AG10803 (cell line): ENCODE results near the gene AKAP7.

Experiments used
- DNase-seq: peaks from one replicate; pipeline ENCODE4 v3.0.0; 2010; ENCODE audit warnings: low read depth
- H3K4me3 ChIP-seq: 2 replicates; pipeline ENCODE4 v1.5.1; 2011; ENCODE audit warnings: mild to moderate bottlenecking, low read length, control low read depth
- TF ChIP-seq, protein P1 (sequence below): conservative IDR thresholded peaks from 2 replicates; pipeline ENCODE4 v1.5.1; 2011; ENCODE audit warnings: mild to moderate bottlenecking, low read length, control low read depth, inconsistent platforms

The AKAP7 gene

DNA sequence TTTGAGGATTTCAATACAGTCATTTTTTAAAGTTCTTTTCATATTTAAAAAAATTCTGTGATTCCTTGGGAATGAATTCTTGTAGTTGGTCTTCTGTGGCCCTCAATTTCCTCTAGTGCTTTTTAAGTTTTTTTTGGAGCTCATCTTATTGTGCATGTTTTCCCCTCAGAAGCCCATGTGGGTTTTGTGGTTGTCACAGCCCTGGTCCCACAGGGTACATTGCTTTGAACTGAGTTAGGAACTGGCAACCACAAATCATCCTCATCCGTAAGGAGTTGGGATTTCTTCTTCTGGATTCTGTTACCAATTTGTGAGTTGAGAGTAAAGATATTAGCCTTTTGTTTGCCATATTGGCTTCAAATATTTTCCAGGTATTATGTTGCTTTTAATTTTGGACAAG is 89.9 kb downstream of the AKAP7 start:
- TF ChIP-seq, protein P1, sequence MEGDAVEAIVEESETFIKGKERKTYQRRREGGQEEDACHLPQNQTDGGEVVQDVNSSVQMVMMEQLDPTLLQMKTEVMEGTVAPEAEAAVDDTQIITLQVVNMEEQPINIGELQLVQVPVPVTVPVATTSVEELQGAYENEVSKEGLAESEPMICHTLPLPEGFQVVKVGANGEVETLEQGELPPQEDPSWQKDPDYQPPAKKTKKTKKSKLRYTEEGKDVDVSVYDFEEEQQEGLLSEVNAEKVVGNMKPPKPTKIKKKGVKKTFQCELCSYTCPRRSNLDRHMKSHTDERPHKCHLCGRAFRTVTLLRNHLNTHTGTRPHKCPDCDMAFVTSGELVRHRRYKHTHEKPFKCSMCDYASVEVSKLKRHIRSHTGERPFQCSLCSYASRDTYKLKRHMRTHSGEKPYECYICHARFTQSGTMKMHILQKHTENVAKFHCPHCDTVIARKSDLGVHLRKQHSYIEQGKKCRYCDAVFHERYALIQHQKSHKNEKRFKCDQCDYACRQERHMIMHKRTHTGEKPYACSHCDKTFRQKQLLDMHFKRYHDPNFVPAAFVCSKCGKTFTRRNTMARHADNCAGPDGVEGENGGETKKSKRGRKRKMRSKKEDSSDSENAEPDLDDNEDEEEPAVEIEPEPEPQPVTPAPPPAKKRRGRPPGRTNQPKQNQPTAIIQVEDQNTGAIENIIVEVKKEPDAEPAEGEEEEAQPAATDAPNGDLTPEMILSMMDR, result no peak
- no peak for DNase-seq
- H3K4me3 ChIP-seq, result no peak overlapping the region

DNA sequence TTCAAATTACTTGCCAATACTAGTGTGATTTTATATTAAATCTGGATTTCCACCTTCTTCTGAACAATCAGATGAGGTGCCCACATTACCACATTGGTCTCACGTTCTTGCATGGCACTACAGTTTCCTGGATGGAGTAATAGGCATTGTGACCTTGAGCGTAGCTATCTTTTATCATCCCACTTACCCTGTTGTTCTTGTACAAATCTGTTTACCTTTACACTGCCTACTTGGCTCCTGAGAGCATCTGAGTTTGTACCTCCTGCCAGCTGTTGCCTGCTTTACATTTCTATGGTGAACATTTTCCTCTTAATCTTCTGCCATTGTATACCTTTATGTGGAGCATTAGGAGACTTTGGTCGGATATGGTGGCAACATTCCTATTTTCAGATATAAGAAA is 90.7 kb downstream of the AKAP7 start:
- no peak for DNase-seq
- TF ChIP-seq, protein P1, result no peak
- H3K4me3 ChIP-seq, result no peak overlapping the region

DNA sequence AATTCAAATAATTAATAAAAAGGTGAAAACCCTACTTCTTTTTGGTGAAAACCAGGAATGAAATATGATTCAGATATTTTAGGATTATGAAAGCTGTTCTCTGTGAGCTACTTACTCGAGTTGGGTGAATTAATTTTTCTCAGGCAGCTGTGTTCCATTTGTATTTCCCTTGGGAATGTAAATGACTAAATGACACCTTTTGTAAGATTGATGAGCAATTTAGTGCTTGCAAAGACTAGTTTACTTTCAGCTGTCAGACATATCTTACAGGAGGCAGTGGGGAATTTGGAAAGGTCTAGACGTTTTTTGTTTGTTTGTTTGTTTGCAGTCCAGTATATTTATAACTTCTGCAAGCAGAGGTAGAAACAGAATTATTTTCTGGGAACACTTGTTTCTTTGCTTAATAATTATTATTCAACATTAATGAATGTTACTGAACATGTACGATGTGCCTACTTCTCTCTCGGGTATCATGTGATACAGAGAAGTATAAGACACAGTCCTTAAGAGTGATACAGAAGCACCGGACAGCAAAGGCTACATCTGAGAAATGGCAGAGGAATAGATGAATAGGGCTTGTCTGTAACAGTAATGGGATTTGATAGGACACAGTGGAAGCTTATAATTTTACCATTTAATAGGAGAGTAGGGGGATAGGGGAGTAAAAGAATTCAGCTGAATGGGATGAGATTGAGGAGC is 91.3 kb downstream of the AKAP7 start:
- DNase-seq, result no peak
- H3K4me3 ChIP-seq, result no peak overlapping the region
- TF ChIP-seq, protein P1, result no peak

DNA sequence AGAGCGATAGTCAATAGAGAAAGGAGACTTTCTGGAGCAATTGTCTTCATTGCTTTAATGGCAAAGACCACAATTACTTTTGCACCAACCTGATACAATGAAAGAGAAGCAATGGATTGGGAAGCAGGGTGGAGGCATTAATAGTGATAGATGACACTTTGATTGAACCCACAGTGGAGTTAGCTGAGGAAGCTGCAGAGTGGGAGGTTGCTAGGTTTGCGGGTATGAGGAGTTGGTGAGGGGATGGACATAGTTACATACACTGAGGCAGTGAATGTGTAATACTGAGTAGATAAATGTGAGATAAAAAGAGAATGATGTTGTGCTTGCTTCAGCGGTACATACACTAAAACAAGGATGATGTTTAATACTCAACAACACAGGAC is 91.9 kb downstream of the AKAP7 start:
- TF ChIP-seq, protein P1, result no peak
- DNase-seq, result no peak
- H3K4me3 ChIP-seq, result no peak overlapping the region

DNA sequence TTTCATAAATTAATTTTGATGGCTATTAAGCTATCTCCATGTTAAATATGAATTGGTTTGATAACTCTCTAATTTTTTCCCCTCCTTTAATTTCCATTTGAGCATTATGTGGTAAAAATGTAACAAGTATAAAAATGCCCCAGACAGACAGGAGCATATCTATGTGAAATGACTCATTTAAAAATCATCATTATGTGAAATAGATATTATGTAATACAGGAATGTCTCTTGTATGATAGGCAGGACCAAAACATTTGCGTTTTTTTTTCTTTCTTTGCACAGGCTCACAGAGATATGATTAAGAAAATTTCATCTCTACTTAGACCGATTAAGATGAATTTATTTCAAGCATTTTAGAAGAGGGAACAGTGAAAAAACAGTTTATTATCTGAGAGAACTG is 95.8 kb downstream of the AKAP7 start:
- TF ChIP-seq, protein P1, result no peak
- no peak for DNase-seq
- no peak overlapping the region for H3K4me3 ChIP-seq

DNA sequence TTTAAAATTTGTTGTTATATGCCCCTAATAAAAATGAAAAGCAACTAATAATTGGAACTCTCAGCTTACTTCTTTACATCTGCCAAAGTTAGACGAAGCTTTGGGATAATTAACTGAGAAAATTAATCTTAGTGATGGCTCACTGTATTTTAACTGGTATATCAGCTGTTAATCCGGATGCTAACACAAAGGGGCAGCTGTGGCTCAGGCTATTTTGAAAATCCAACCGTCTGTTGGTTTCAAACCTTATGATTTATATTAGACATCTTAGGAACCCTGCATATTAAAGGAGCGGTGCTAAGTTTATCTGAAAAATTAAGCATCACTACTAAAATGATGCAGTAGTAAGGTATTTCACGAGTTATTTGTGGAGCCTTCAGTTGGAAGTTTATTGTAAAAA is 96.6 kb downstream of the AKAP7 start:
- no peak for DNase-seq
- no peak overlapping the region for H3K4me3 ChIP-seq
- TF ChIP-seq, protein P1, result no peak

DNA sequence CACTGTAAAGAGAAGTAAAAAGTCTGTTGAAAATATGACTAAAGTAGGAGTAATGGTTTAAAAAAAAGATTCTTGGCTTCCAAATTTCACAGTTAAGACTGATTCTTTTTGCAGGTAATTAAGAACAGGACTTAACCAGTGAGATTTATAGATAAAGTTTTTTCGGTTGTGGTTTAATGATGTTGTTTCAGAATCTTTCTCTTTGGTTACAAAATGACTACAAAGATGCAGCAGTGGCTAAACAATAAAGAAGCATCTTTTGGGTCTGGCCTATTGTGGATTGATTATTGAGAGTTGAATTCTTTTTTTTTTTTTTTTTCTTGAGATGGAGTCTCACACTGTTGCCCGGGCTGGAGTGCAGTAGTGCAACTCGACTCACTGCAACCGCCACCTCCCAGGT is 109.7 kb downstream of the AKAP7 start:
- DNase-seq, result no peak
- TF ChIP-seq, protein P1, result no peak
- H3K4me3 ChIP-seq, result no peak overlapping the region
